SU-DHL-6 (cell line): Measurements from ENCODE around the gene ATP8B2.
"Not testable (repeated sequence)": the region's sequence is repeated elsewhere in the genome, so short reads cannot be mapped to it uniquely, and the experiment has no call there.

Experiments used
- H2AFZ ChIP-seq: fragments of 200-600 bp; sonication (generic); 2 replicates; pipeline ENCODE4 v1.6.1; 2014; ENCODE audit warnings: low read depth, mild to moderate bottlenecking, moderate library complexity, mixed read lengths, antibody characterized with exemption, low read length; ENCODE audit not compliant: severe bottlenecking
- H3F3A ChIP-seq: fragments of 200-600 bp; shearing (Covaris generic); 2 replicates; pipeline ENCODE4 v1.6.0; 2016; ENCODE audit warnings: antibody characterized with exemption, mild to moderate bottlenecking; ENCODE audit not compliant: insufficient read depth
- H3K27ac ChIP-seq: fragments of 200-600 bp; sonication (generic); 2 replicates; pipeline ENCODE4 v1.5.1; 2016; ENCODE audit warnings: low read depth, mild to moderate bottlenecking, low read length, moderate library complexity, mixed read lengths
- H3K27me3 ChIP-seq: fragments of 200-600 bp; sonication (generic), shearing (Covaris generic); 2 replicates; pipeline ENCODE4 v1.6.0; 2014; ENCODE audit warnings: mild to moderate bottlenecking, low read length
- H3K36me3 ChIP-seq: fragments of 200-600 bp; sonication (generic); 2 replicates; pipeline ENCODE4 v1.6.1; 2014; ENCODE audit warnings: mild to moderate bottlenecking, low read length, mixed read lengths
- H3K4me2 ChIP-seq: fragments of 300-600, 200-600 bp; shearing (Covaris generic), sonication (generic); 2 replicates; pipeline ENCODE4 v1.6.0; 2014; ENCODE audit warnings: low read length, low read depth, mild to moderate bottlenecking; ENCODE audit not compliant: poor library complexity, severe bottlenecking
- H3K4me3 ChIP-seq: fragments of 200-600 bp; sonication (generic); 2 replicates; pipeline ENCODE4 v1.5.1; 2014; ENCODE audit warnings: antibody characterized with exemption, low read length, mild to moderate bottlenecking, mixed read lengths; ENCODE audit not compliant: insufficient read depth, poor library complexity, severe bottlenecking
- H3K79me2 ChIP-seq: fragments of 200-600 bp; sonication (generic); 2 replicates; pipeline ENCODE4 v1.6.1; 2014; ENCODE audit warnings: mild to moderate bottlenecking, low read length, moderate library complexity; ENCODE audit not compliant: insufficient read depth
- H3K9ac ChIP-seq: fragments of 200-600 bp; sonication (generic); 2 replicates; pipeline ENCODE4 v1.7.0; 2014; ENCODE audit warnings: mild to moderate bottlenecking, low read length
- H3K9me2 ChIP-seq: fragments of 200-600 bp; sonication (generic); replicated peaks from 2 replicates; pipeline ENCODE4 v1.6.1; 2014; ENCODE audit warnings: low read length; ENCODE audit not compliant: insufficient read depth
- H3K9me3 ChIP-seq: fragments of 200-600 bp; sonication (generic); 2 replicates; pipeline ENCODE4 v1.6.1; 2014; ENCODE audit warnings: low read length, mixed read lengths; ENCODE audit not compliant: insufficient read depth
- H4K20me1 ChIP-seq: fragments of 200-600 bp; sonication (generic); 2 replicates; pipeline ENCODE4 v1.6.1; 2014; ENCODE audit warnings: low read depth, mild to moderate bottlenecking, antibody characterized with exemption, low read length, moderate library complexity, mixed read lengths
- EZH2phosphoT487 ChIP-seq: fragments of 200-600 bp; sonication (generic), shearing (Covaris generic); conservative IDR thresholded peaks from 2 replicates; pipeline ENCODE4 v1.6.1; 2018; ENCODE audit warnings: mild to moderate bottlenecking, antibody characterized with exemption, low read length, moderate library complexity, mixed read lengths
- TF ChIP-seq, protein P1 (sequence below): fragments of 200-600 bp; sonication (generic); IDR thresholded peaks from one replicate; pipeline ENCODE4 v1.5.1; 2017; ENCODE audit warnings: antibody characterized with exemption, mild to moderate bottlenecking, low read length, moderate library complexity; ENCODE audit not compliant: insufficient read depth, poor library complexity, severe bottlenecking

ATP8B2 gene

DNA sequence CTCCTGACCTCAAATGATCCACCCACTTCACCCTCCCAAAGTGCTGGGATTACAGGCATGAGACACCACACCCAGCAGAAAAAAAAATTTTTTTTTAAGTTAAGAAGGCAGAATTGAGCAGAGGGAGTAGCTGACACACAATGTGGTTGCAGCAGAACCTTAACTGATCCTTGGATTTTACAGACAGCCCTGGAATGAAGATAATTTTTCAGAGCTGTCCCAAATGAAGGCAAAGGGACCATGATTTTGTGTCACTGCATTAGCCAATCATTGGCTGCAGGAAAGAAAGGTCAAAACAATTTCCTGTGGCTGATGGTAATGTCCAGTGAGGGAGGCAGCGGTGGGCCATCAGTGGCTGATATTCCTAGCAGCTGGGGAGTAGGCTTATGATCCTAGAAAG lies 23.7 kb upstream of the ATP8B2 start:
- H3K4me3 ChIP-seq: no peak overlapping the region
- H4K20me1 ChIP-seq: no peaks in the 10 kb centered on the region
- H3K9me2 ChIP-seq: no peaks in the 10 kb centered on the region
- H3K36me3 ChIP-seq: no peaks in the 10 kb centered on the region
- H3K9ac ChIP-seq: no peak overlapping the region
- no peak overlapping the region for H3K27ac ChIP-seq
- H2AFZ ChIP-seq: no peak overlapping the region
- no peaks in the 10 kb centered on the region for H3K27me3 ChIP-seq
- H3F3A ChIP-seq: no peaks in the 10 kb centered on the region
- TF ChIP-seq EZH2phosphoT487: no peak
- TF ChIP-seq, protein P1, sequence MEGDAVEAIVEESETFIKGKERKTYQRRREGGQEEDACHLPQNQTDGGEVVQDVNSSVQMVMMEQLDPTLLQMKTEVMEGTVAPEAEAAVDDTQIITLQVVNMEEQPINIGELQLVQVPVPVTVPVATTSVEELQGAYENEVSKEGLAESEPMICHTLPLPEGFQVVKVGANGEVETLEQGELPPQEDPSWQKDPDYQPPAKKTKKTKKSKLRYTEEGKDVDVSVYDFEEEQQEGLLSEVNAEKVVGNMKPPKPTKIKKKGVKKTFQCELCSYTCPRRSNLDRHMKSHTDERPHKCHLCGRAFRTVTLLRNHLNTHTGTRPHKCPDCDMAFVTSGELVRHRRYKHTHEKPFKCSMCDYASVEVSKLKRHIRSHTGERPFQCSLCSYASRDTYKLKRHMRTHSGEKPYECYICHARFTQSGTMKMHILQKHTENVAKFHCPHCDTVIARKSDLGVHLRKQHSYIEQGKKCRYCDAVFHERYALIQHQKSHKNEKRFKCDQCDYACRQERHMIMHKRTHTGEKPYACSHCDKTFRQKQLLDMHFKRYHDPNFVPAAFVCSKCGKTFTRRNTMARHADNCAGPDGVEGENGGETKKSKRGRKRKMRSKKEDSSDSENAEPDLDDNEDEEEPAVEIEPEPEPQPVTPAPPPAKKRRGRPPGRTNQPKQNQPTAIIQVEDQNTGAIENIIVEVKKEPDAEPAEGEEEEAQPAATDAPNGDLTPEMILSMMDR: no peak
- no peak overlapping the region for H3K4me2 ChIP-seq
- H3K9me3 ChIP-seq: no peaks in the 10 kb centered on the region
- H3K79me2 ChIP-seq: no peaks in the 10 kb centered on the region

DNA sequence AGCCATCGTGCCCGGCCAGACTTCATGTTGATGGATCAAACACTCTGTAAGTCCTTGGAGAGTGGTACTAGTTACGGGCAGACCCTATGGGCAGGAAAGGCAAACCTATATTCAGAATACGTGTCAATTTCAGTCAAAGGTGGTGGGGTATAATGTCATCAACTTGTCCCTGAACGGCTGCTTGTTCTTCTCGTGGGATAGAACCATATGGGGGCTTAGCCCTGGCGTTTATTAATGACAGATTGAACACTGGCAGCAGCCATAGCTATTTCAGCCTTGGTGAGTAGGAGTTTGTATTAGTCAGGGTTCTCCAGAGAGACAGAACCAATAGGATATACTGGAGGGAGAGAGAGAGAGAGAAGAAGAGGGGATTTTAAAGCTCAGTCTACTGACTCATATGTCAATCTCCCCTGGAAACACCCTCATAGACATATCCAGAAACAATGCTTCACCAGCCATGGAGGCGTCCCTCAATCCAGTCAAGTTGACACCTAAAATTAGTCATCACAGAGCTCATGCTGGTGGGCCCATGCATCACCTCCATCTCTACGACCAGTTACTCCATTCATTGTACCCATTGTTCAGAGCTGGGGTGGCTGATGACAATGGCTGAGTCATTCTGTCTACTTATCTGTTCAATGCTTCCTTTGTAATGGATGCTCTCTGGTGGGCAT lies 20.5 kb upstream of the ATP8B2 start:
- Histone ChIP-seq H3K4me3 (no peak overlapping the region), H3K9me3 (no peaks in the 10 kb centered on the region), H3K36me3 (no peaks in the 10 kb centered on the region), H4K20me1 (no peaks in the 10 kb centered on the region), H3K9me2 (no peaks in the 10 kb centered on the region), H3K4me2 (no peak overlapping the region), H2AFZ (no peak overlapping the region), H3K9ac (no peak overlapping the region), H3K27me3 (no peaks in the 10 kb centered on the region), H3F3A (no peaks in the 10 kb centered on the region), H3K79me2 (no peaks in the 10 kb centered on the region), H3K27ac (no peak overlapping the region)
- TF ChIP-seq EZH2phosphoT487: no peak
- TF ChIP-seq, protein P1: no peak

DNA sequence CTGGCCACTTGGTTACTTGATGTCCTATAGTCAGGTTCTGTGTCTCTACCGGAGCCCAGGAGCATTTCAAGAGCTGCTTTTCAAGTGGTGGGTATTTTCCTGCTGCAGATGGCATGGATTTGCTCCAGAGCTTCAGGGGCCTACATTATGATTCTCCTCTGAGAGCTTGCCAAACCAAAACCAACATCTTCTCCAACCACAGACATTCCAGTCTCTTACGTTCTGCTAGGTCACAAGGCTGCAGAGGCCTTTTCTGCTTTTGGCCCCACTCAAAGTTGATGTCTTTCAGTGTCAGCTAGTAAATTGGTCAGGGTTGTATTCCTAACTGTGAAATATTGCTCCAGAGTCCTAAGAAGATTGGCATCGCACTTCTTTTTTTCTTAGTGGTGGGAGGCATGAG lies 19.2 kb upstream of the ATP8B2 start:
- Histone ChIP-seq H2AFZ (no peak overlapping the region), H3F3A (no peaks in the 10 kb centered on the region), H3K4me2 (no peak overlapping the region)

DNA sequence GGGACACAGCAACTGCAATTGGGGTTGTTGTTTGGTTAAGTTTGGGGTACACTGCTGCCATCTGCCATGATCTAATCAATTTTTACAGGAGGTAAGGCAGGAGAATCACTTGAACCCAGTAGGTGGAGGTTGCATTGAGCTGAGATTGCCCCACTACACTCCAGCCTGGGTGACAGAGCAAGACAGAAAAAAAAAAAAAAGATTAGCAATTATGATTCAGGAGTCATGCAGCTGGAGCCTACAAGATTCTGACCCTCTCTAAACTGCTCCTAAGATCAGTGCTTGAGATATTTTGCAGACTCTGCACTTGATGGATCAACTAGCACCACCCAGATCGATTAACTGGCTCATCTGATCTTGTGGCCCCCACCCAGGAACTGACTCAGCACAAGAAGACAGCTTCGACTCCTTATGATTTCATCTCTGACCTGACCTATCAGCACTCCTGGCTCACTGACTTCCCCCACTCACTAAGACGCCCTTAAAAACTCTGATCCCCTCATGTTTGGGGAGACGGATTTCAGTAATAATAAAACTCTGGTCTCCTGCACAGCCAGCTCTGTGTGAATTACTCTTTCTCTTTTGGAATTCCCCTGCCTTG lies 17.6 kb upstream of the ATP8B2 start:
- not testable (repeated sequence) for H2AFZ ChIP-seq, H3K9me3 ChIP-seq, H3F3A ChIP-seq, H3K4me3 ChIP-seq, H3K9ac ChIP-seq, H3K36me3 ChIP-seq, H4K20me1 ChIP-seq, H3K79me2 ChIP-seq, H3K27me3 ChIP-seq, H3K4me2 ChIP-seq, H3K27ac ChIP-seq, H3K9me2 ChIP-seq

More for the DNA sequence above, 19.2 kb upstream of the ATP8B2 start:
- Histone ChIP-seq H3K4me3 (no peak overlapping the region), H3K9me3 (no peaks in the 10 kb centered on the region), H3K27ac (no peak overlapping the region), H3K79me2 (no peaks in the 10 kb centered on the region), H3K27me3 (no peaks in the 10 kb centered on the region), H4K20me1 (no peaks in the 10 kb centered on the region), H3K36me3 (no peaks in the 10 kb centered on the region), H3K9ac (no peak overlapping the region), H3K9me2 (no peaks in the 10 kb centered on the region)
- no peak for TF ChIP-seq EZH2phosphoT487
- TF ChIP-seq, protein P1: no peak

DNA sequence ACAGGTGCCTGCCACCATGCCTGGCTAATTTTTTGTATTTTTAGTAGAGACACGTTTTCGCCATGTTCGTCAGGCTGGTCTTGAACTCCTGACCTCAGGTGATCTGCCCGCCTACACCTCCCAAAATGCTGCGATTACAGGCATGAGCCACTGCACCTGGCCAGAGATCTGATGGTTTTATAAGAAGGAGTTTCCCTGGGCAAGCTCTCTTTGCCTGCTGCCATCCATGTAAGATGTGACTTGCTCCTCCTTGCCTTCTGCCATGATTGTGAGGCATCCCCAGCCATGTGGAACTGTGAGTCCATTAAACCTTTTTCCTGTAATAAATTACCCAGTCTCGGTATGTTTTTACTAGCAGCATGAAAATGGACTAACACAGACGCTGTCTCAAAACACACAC lies 16.2 kb upstream of the ATP8B2 start:
- H3K9me2 ChIP-seq, H3K27ac ChIP-seq, H2AFZ ChIP-seq, H3K9me3 ChIP-seq, H3F3A ChIP-seq, H3K4me3 ChIP-seq, H3K4me2 ChIP-seq, H3K9ac ChIP-seq, H4K20me1 ChIP-seq, H3K27me3 ChIP-seq, H3K36me3 ChIP-seq, H3K79me2 ChIP-seq: not testable (repeated sequence)
